Thyroid gland (tissue), 4 donors: ENCODE data around the gene PAPPA2.

Experiments used
- CTCF ChIP-seq, 6 experiments: fragments of 200-600 bp in 3 of 6; fragments of 450-650 bp in 3 of 6; sonication (generic) in 3 of 6; IDR thresholded peaks; one replicate each; pipeline ENCODE4 v1.5.1; 2016 to 2019; ENCODE audit warnings: antibody characterized with exemption in 6 of 6, mild to moderate bottlenecking in 2 of 6, inconsistent platforms in 1 of 6, moderate library complexity in 1 of 6
- POLR2A ChIP-seq, 2 donors: fragments of 450-650 bp; IDR thresholded peaks; one replicate each; pipeline ENCODE4 v1.6.1; 2017; ENCODE audit warnings: antibody characterized with exemption in 2 of 2, mild to moderate bottlenecking in 2 of 2, moderate library complexity in 1 of 2

GRCh38 chr1:176522310-176522845 is 59.4 kb downstream of the PAPPA2 start:
- TF ChIP-seq CTCF (IDR thresholded peaks at IDR 0.05) (no peak), POLR2A (IDR thresholded peaks at IDR 0.05) (no peak)
